LNCaP clone FGC (cell line): ENCODE measurements around the gene FABP2.
A peak's percentile ranks its signal among the peaks of the same experiment; 100 is the strongest.

Source experiments
- DNase-seq: peaks from one replicate; pipeline ENCODE4 v3.0.0-alpha.2; 2011; ENCODE audit warnings: low read depth
- H3K4me3 ChIP-seq: 2 replicates; pipeline ENCODE4 v1.5.1; 2011; ENCODE audit warnings: mild to moderate bottlenecking, low read depth, low read length, control low read depth
- CTCF ChIP-seq: IDR thresholded peaks from 2 replicates; pipeline ENCODE4 v1.5.1; 2012; ENCODE audit warnings: mild to moderate bottlenecking; ENCODE audit not compliant: control insufficient read depth, insufficient read depth; ENCODE audit errors: extremely low read depth

FABP2 gene

GRCh38 chr4:119300101-119300978, 21.6 kb downstream of the FABP2 start:
- 0 out of 2 replicates have a peak, but pooled peaks have one; percentile 12 for TF ChIP-seq CTCF
- peak; percentile 91 for DNase-seq
- H3K4me3 ChIP-seq: peak overlapping the region; percentile 76

GRCh38 chr4:119299741-119300100, 22.2 kb downstream of the FABP2 start:
- DNase-seq: no peak
- H3K4me3 ChIP-seq: peak overlapping the region; percentile 76
- no peak for TF ChIP-seq CTCF

GRCh38 chr4:119299260-119299671, 22.7 kb downstream of the FABP2 start:
- TF ChIP-seq CTCF: no peak
- H3K4me3 ChIP-seq: peak overlapping the region; percentile 76
- DNase-seq: no peak

GRCh38 chr4:119297795-119298194, 24.1 kb downstream of the FABP2 start:
- DNase-seq: no peak
- TF ChIP-seq CTCF: no peak
- no peak overlapping the region for H3K4me3 ChIP-seq

DNA sequence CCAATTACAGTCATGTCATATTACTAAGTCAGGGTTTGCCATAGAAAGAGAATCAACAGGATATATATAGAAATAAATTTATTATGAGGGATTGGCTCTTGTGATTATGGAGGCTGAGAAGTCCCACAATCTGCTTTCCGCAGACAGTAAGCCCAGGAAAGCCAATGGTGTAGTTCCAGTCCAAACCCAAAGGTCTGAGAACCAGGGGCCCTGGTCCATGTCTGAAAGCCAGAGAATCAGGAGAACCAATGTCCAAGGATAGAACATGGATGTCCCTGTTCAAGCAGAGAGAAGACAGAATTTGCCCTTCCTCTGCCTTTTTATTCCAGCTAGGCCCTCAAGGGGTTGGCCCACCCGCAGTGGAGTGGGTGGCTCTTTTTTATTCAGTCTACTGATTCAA, 25.6 kb downstream of the FABP2 start:
- no peak overlapping the region for H3K4me3 ChIP-seq
- no peak for TF ChIP-seq CTCF
- DNase-seq: no peak

GRCh38 chr4:119290598-119290997, 31.3 kb downstream of the FABP2 start:
- TF ChIP-seq CTCF: no peak
- no peak overlapping the region for H3K4me3 ChIP-seq
- DNase-seq: no peak

DNA sequence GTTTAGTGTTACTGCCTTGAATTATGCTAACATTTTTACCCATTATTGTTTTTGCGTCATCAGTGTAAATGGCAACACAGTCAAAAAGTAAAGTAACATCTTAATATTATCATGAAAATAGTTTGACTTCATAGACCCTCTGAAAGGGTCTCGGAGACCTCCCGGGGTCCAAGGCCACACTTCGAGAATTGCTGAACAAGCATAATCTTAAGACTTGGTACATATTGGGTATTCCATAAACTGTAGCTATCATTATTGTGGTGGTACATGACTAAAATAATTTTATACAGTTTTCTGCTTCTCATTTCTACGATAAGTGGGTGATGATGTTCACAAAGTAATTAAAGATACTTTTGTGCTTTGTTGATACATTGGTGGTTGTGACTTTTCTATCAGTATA, 32.6 kb downstream of the FABP2 start:
- no peak overlapping the region for H3K4me3 ChIP-seq
- TF ChIP-seq CTCF: no peak
- no peak for DNase-seq
